NCI-H526 (cell line): ENCODE data around the gene CCDC77.

Experiments
- DNase-seq, 2 experiments: peaks; one replicate each; lab custom pipeline; 2025; lab: John Stamatoyannopoulos, UW

CCDC77 gene

DNA sequence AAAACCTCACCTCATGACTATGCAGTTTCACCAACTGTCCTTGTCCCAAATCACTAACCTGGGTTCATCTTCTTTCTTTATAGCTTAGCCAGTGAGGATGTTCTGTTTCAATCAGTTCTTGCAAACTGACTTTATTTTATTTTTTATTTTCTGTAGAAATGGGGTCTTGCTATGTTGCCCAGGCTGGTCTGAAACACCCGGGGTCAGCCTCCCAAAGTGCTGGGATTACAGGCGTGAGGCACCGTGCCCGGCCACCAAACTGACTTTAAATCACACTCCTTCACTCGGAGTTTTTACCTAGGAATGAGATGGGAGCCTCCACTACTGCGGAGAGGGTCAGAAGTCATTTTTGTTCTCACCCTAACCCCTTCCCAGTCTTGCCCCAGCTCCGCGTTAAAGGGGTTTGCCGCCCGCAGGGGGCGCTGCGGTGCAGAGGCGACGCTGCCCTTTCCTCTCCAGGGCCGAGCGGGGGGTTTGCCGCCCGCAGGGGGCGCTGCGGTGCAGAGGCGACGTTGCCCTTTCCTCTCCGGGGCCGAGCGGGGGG lies 51.3 kb downstream of the CCDC77 start:
- DNase-seq = no peak

DNA sequence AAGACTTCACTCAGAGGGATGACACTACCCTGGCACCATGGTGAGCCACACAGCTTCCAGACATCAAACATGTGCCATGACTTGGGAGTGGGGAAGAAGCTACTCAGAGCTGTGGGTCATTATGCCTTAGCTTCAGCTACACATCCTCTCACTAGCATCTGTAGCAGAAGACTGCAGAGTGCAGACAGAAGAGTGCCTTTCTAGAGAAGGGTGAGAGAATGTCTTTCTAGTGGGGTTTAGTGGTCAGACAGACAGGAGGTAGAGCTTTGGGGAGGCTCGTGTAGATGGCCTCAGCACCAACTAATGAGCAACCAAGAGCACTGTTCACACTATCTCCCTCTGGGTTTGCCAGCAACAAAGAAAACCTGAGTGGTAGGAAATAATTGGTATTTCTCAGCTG lies 53.4 kb downstream of the CCDC77 start:
- DNase-seq = no peak

DNA sequence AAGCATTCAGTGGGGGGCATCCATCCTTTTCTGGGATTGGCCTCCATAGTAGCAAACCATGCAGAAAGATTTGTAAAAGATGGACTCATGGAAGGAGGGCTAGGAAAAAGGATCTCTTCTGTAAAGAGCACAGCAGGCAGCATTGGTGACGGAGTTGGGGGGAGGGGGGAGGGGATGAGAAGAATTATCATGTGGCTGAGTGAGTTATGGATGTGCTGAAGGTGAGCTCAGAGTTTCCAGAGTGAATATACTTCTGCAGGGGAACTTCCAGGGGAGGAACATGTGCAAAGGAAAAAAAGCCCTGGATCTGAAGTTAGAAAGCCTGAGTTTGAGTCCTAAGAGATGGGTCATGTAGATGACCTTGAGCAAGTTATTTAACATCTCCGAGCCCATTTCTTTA lies 54.4 kb downstream of the CCDC77 start:
- DNase-seq = peak in 1 of 2 experiments; percentile 45

DNA sequence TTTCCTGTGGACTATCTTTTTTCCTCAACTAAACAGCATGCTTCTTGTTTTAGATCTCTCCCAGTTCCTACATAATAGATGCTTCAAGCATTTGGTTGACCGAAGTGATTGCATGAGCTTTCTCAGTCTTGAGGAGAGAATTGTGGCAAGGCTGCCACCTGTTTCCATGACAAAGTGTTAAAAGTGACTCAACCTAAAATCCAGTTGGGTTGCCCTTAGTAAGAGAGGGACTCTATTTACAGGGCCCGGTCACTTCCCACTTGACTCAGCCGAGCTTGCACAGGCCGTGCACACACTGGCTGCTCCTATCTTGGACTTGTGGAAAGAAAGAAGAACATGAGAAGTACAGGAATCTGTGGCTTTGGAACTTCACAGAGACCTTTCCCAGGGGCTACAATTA lies 56.2 kb downstream of the CCDC77 start:
- DNase-seq = no peak

DNA sequence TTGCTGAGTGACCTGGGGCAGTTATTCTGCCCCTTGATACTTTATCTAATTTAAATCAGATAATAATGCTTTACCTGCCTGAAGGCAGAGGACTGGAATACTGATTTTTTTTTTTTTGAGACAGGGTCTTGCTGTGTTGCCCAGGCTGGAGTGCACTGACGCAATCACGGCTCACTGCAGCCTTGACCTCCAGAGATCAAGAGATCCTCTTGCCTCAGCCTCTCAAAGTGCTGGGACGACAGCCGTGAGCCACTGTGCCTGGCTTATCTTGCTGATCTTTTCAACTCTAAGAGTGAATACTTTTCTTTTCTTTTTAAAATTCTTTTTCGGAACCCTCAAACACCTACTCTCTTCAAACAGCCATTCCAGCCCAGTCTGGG lies 57.6 kb downstream of the CCDC77 start:
- no peak for DNase-seq

DNA sequence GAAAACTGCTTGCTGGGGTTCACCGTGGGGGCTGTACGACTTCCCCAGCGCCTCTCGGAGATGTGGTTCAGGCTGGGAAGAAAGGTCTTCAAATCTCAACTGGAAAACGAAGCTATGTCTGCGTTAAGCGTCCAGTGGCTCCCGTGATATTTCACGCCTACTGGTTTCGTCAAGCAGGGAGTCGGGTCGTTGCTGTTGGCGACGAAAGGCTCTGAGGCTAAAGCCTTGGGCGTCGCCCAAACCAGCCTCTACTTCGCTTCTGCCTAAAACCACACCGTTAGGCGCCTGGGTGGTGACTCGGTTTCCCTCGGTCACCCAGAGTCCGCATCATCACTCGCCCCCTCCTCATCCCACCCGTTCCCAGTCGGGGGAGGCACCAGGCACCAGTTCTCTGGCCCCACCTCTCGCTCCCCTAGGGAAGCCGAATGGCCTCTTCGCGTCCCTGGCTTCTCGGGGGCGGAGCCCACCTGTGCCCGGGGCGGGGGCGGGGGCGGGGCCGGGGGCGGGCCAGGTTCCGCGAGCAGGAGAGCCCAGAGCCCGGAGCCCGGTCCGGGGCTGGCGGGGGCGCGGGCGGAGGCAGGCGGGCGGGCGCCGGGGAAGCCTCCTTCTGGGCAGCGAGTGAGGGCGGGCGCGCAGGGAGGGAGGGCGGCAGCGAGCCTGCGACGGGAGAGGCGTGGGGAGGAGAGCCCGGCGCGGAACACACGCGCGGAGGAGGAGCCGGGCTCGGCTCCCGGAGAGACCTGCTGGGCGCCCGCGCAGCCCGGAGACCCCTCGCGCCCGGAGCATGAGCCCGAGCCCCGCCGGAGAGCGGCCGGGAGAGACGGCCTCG lies 58.2 kb downstream of the CCDC77 start, which contains the start of gene B4GALNT3:
TSS of gene B4GALNT3 (plus strand) at position 510 of the 829 bp plus-strand sequence. CDS start 438 bp downstream, outside the sequence.
- DNase-seq = peak; percentile 62 to 80

DNA sequence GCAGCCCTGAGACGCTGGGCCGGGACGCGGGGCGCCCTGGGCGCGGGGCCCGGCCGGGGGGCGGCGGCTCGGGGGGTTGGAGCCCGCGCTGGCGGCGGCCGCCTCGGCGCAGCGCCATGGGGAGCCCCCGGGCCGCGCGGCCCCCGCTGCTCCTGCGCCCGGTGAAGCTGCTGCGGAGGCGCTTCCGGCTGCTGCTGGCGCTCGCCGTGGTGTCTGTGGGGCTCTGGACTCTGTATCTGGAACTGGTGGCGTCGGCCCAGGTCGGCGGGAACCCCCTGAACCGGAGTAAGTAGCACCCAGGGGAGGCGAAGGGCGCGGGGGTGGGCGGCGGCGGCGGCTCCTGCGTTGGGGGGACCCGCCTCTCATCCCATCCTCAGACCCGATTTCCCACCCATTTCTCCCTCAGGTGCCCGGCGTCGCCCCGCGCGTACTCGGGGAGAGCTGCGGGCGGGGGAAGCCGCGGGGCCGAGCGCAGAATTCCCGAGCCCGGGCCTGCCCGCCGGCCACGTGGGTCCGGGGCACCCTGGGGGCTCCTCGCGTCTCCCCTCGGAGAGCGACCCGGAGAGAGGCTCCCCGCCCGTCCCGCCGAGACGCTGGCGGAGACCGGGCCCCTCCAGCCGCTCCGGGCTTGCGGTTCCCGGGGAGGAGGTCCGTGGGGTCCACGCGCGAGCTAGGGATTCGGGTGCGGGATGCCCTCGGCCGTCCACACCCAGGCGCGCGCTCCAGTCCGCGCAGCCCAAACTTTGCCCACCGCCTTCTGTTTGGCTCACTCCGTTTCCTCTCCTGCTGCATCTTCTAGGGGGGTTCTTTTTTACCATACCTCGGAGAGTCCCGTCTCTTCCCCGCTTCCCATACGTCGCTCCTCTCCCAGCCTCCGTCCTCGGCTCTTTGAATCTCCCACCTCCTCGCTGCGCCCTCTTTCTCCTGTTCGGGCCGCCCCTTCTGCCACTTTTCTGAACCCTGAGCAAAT lies 59.1 kb downstream of the CCDC77 start:
- DNase-seq = peak in 1 of 2 experiments; percentile 60

DNA sequence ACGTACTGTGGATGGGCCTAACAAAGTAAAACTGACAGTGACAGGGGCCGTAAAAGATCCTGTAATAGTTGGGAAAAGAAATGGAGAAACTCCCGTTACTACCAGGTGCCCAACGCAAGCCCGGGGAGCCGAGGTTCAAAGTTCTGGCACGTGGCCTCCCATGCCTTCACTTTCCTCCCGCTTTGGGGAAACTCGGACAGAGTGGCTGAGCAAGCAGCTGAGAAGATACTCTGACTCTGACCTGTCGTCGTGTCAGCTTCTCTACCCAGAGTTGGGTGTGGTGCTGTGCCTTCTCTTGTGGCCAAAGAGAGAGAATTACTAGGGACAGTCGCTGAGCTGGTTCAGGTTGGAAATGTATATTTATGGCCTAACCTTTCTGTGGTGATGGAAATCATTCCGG lies 60.0 kb downstream of the CCDC77 start:
- DNase-seq = peak in 1 of 2 experiments; percentile 17

DNA sequence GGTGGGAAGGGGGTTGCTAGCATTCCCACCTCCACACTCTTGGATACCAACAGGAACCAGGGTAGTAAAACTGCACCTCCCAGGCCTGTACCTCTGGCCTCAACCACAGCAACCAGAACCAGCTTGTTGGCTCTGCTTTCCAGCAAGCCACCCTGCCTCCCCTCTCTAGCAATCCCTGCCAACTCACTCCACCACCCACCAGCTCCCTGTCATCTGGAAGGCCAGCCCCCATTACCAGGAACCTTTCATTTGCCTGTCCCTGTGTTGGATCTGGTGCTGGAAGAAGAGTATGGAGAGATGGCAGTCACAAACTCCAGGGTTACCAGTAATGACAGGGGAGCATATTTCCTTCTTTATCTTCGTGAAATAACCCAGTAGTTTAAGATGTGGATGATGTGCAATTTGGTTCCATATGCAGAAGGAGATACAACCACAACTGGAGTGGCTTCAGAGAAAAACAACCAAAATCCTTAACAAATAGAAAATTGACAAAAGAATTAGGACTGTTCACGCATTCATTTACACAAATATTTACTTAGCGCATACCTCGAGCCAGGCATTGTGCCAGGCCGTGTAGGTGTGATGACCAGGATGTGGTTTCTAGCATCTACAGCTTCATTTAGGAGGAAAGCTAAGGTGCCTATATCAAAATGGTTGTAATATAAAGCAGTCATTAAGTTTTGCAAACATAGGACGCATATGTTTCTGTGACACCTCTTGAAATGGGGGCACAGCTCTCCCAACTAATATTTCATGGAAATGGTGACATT lies 61.7 kb downstream of the CCDC77 start:
- no peak for DNase-seq

DNA sequence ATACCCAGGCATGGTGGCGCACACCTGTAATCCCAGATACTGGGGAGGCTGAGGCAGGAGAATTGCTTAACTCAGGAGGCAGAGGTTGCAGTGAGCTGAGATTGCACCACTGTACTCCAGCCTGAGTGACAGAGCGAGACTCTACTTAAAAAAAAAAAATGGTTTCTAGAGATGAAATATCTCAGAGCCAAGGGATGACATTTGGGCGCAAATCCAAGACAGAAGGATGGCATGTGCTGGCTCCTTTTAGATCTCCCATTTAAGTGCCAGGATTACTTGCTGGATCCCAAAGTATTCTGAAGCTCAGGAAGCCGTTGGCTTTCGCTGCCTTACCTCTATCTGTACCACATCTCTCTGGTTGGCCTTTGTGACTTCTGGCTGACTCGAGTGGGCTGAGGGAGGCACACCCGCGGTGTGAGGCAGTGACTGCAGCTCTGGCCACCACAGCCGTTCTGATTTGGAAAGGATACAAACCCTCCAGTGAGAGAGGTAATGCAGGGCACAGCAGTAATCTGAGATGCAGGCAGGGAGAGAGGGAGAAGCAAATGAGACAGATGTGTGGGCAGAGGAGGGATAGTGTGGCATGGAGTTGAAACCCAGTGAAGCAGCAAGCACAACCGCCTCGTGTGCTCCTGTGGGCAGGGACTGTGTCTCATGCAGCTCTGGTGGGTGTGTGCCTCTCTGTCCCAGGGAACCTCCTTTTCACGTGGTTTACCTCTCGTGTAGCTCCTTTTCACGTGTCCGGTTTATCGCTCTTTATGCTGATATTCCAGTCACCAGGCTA lies 63.2 kb downstream of the CCDC77 start:
- DNase-seq = peak in 1 of 2 experiments; percentile 51

DNA sequence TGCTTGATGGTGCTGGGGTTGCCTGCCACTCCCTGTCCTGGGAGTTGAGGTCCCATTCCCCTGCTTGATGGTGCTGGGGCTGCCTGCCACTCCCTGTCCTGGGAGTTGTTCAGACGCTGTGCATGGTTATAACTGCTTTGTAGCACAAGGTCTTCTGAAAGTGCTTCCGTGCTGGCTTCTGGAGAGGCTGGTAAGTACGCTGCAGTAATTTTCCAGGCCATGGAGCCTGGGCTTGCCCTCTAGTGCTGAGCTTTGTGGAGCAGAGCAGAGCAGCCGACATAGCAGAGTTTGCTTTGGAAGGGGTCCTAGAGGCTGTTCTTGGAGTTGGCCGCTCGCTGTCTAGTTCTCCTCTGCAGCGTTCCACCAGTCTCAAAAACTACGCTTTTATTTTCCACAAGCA lies 64.6 kb downstream of the CCDC77 start:
- DNase-seq = peak in 1 of 2 experiments; percentile 10

DNA sequence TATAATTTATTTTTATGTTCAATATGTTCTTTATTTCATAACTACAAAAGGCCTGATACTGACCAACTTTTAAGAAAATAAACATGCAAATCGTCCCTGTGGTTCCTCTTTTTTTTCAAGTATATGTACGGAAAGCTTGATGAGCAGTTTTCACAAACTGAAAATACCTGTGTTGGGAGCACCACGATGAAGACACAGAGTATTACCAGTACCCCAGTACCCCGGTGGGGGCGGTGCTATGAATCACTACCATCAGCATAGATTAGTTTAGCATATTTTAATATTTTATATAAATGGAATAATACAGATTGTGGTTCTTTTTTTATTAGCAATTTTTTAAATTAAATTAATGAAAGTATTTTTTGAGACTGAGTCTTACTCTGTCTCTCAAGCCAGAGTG lies 65.3 kb downstream of the CCDC77 start:
- DNase-seq = no peak

DNA sequence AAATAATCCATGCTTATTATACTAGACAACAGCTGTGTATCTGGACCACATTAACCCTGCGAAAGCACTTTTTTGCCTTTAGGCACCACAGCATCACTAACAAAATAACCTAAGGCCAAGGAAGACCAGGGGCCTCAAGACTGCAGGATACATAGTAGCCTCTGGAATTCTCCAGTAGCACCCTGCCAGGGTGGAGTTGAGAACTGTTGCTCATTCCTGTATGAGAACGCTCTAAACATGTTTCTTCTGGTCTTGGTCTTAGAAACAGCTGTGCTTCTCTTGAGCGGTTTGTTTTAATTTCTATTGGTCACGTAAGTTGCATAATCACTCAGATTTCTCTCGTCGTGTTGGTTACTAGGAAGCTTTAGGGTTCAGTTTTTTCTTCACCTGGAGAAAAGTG lies 66.1 kb downstream of the CCDC77 start:
- no peak for DNase-seq

DNA sequence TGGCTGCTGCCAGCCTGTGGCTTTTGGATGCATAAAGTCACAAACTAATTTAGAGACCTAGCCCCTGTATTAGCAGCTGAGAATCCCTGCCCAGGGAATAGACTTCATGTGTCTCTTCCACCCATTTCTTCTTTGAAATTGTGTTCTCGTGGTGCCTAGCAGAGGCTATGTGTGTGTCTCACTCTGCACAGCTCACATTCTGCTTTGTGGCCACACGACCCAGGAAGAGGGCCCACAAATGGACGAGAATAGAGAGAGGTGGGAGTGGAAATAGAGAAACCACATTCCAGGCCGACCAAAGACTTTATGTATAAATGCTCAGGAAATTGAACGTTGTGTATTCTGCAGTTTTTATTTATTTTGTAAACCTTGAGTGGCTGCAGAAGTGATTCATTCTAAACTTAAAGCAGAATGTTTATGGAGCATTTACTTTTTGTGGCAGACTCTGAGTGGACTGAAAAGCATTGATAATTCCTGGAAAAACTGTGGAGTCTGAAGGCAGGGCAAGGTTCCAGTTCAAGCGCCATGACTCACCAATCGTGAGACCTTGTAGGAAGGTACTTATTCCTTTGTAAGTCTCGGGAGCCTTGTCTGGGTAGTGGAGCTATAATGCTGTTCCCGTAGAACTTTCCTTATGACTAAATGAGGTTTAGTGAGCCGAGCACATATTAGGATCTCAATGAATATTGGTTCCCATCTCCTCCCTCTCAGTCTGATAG lies 67.4 kb downstream of the CCDC77 start:
- no peak for DNase-seq

DNA sequence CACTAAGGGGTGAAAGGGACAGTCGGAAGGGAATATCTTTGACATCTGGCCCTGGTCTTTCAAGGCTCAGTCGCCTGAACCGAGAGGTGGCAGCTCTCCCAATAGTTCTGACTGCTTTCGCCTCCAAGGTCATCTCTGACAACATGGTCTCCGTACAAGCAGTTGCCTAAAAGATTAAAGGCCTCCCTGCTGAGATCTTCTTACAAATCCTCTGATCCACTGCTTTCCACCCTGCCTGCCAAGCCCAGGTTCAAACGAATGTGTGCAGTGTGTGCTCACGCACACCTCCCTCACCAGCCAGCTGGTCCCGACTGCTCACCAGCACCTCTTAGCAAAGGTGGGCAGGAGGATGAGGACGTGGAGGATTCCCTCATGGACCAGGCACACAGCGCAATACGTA lies 68.7 kb downstream of the CCDC77 start:
- no peak for DNase-seq

DNA sequence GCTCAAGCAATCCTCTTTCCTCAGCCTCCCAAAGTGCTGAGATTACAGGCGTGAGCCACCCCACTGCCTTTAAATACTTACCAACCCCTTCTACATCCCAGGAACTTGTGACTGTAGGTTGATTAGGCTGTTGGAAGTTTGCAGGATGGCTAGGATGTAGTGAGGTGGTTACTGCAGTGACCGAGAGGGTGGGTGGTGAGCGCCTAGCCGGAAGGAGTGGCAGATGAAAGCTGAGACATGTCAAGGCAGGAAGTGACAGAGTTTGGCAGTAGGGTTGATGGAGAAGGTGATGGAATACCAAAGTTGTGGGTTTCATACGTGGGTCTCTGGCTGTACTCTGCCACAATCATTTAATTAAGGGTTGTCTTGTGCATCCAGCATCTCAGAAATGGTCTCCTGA lies 71.8 kb downstream of the CCDC77 start:
- DNase-seq = no peak

DNA sequence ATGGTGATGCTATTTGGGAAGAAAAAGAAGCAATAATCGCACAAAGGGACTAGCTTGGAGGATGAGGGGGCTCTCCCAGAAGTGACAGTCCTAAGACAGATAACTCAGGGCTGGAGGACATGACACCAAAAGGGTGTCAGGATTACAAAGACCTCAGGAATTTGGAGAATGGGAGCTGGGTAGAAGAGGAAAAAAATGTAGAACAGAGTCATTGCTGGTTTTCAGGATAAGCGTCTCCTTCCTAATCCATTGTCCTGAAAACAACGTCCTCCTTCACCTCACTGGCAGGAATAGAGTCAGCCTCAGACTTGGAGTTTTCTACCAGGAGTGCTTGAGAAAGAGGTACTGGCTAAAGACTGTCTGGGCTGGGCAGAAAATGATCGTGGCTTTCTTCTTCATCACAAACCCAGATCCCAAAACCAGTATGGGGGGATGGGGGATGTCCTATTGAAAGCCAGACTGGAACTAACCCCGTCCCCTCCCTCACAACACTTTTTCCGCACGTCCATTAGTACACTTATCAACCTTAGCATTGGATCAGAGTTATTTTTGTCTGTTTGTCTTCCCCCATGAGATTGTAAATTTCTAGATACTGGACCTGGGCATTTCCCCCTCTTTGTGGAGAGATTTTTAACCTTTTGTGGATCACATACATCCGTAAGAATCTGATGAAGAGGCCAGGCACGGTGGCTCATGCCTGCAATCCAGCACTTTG lies 72.6 kb downstream of the CCDC77 start:
- DNase-seq = no peak

DNA sequence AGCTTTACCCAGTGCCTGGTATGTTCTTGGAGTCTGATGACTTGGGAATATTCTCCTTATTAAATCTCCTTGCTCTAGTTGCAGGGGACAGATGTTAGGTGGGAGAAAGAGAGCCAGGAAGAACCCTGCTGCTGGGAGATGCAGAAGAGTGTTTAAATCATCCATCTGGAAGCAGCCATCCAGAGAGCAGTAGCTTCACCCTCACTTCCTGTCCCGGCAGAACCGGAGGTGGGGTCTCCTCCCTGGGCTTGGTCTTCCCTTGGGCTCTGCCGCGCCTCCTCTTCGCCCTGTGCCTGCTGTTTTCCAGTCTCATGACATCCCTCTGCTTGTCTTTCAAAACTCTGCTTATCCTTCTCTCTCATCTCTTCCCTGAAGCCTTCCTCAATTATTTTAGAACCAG lies 73.8 kb downstream of the CCDC77 start:
- no peak for DNase-seq

DNA sequence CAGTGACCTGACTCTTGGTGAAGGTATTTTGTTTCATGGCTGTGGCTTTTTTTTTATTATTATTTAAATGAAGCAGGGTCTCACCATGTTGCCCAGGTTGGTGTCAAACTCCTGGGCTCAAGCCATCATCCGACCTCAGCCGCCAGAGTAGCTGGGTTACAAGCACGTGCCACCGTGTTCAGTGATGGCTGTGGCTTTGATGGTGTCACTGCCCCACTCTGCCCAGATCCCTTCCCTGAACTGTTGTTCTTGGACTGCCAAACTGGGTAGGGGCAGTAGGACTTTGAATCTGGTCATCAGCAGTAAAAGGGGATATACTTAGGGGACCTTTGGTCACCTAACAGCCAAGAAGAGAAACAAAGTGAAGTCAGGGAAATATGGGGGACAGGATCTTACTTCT lies 77.7 kb downstream of the CCDC77 start:
- no peak for DNase-seq
